Measurements from ENCODE around the gene IFT20. TPM values are rescaled to one million over a fixed set of nuclear protein-coding genes. Genes with fewer than 3 reads are reported as not detected.
A peak's percentile ranks its signal among the peaks of the same experiment; 100 is the strongest.

Gene IFT20
- total and polyA plus RNA-seq, 2 of the 13 experiments (the other 11 are each of a cell fraction or from before 2014, with no cell fraction given), result 28.0 to 37.8 TPM

DNA sequence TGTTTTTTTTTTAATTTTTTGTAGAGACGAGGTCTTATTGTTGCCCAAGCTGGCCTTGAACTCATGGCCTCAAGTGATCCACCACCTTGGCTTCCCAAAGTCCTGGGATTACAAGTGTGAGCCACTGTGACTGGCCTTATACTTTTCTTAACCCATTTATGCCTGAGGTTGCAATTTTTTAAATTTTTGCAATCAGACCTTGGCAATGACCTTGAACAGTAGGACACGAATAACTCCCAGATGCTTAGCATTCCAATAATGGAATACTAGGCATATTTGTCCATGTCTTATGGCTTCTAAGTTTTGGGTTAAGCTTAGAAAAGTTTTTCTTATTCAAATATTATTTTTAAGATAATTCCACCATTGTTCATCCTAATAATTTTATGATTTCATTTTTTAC is 44.6 kb downstream of the IFT20 start (continued):
- 0 out of 2 replicates have a peak, but pooled peaks have one; percentile 7 for TF ChIP-seq NR2F6 (IDR thresholded peaks at IDR 0.05)
- TF ChIP-seq NR2F6 (CRISPR knock-in tag; IDR thresholded peaks at IDR 0.05), result no peak
- no peak for TF ChIP-seq MYNN (CRISPR knock-in tag; IDR thresholded peaks at IDR 0.05; ENCODE audit: low read depth)
- TF ChIP-seq MAF1 (CRISPR knock-in tag; IDR thresholded peaks at IDR 0.05; ENCODE audit: borderline replicate concordance), result no peak
- no peak for TF ChIP-seq TFAP4 (IDR thresholded peaks at IDR 0.05; ENCODE audit: borderline replicate concordance, low read depth)
- TF ChIP-seq, protein P1, sequence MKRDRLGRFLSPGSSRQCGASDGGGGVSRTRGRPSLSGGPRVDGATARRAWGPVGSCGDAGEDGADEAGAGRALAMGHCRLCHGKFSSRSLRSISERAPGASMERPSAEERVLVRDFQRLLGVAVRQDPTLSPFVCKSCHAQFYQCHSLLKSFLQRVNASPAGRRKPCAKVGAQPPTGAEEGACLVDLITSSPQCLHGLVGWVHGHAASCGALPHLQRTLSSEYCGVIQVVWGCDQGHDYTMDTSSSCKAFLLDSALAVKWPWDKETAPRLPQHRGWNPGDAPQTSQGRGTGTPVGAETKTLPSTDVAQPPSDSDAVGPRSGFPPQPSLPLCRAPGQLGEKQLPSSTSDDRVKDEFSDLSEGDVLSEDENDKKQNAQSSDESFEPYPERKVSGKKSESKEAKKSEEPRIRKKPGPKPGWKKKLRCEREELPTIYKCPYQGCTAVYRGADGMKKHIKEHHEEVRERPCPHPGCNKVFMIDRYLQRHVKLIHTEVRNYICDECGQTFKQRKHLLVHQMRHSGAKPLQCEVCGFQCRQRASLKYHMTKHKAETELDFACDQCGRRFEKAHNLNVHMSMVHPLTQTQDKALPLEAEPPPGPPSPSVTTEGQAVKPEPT (CRISPR knock-in tag; IDR thresholded peaks at IDR 0.05; ENCODE audit: low read depth), result no peak
- no peak for TF ChIP-seq ZNF569 (CRISPR knock-in tag; IDR thresholded peaks at IDR 0.05; ENCODE audit: borderline replicate concordance)
- no peak for TF ChIP-seq ATF7-NPFF (CRISPR knock-in tag; IDR thresholded peaks at IDR 0.05; ENCODE audit: low read depth)
- TF ChIP-seq JUNB (CRISPR knock-in tag; IDR thresholded peaks at IDR 0.05; ENCODE audit: borderline replicate concordance), result no peak
- TF ChIP-seq CBX1 (IDR thresholded peaks at IDR 0.05; ENCODE audit: low read depth), result no peak
- TF ChIP-seq RAD21 (CRISPR knock-in tag; IDR thresholded peaks at IDR 0.05), result no peak
- TF ChIP-seq MIER2 (CRISPR knock-in tag; IDR thresholded peaks at IDR 0.05), result no peak
- no peak for TF ChIP-seq REL (CRISPR knock-in tag; conservative IDR thresholded peaks at IDR 0.05)
- TF ChIP-seq MAFG (CRISPR knock-in tag; IDR thresholded peaks at IDR 0.05), result no peak
- peak; percentile 60 to 65; a peak in 3 of 4 replicates for TF ChIP-seq MAFK (conservative IDR thresholded peaks at IDR 0.05 in 1 of 2, IDR thresholded peaks at IDR 0.05 in 1 of 2; ENCODE audit: low read length in 2 of 2)
- no peak for TF ChIP-seq HDAC1 (CRISPR knock-in tag; IDR thresholded peaks at IDR 0.05)
- TF ChIP-seq ZNF274 (CRISPR knock-in tag; IDR thresholded peaks at IDR 0.05), result no peak
- TF ChIP-seq ZBTB20 (CRISPR knock-in tag; IDR thresholded peaks at IDR 0.05; ENCODE audit: borderline replicate concordance, low read depth), result no peak
- TF ChIP-seq THAP7 (CRISPR knock-in tag; IDR thresholded peaks at IDR 0.05), result no peak
- no peak for TF ChIP-seq HNF4G (IDR thresholded peaks at IDR 0.05; ENCODE audit: borderline replicate concordance, low read depth, low read length)
- no peak for TF ChIP-seq HNF4G (CRISPR knock-in tag; IDR thresholded peaks at IDR 0.05; ENCODE audit: borderline replicate concordance, low read depth)
- TF ChIP-seq PLRG1 (conservative IDR thresholded peaks at IDR 0.05), result no peak
- no peak for TF ChIP-seq TSC22D2 (CRISPR knock-in tag; IDR thresholded peaks at IDR 0.05; ENCODE audit: borderline replicate concordance)
- TF ChIP-seq, protein P2, sequence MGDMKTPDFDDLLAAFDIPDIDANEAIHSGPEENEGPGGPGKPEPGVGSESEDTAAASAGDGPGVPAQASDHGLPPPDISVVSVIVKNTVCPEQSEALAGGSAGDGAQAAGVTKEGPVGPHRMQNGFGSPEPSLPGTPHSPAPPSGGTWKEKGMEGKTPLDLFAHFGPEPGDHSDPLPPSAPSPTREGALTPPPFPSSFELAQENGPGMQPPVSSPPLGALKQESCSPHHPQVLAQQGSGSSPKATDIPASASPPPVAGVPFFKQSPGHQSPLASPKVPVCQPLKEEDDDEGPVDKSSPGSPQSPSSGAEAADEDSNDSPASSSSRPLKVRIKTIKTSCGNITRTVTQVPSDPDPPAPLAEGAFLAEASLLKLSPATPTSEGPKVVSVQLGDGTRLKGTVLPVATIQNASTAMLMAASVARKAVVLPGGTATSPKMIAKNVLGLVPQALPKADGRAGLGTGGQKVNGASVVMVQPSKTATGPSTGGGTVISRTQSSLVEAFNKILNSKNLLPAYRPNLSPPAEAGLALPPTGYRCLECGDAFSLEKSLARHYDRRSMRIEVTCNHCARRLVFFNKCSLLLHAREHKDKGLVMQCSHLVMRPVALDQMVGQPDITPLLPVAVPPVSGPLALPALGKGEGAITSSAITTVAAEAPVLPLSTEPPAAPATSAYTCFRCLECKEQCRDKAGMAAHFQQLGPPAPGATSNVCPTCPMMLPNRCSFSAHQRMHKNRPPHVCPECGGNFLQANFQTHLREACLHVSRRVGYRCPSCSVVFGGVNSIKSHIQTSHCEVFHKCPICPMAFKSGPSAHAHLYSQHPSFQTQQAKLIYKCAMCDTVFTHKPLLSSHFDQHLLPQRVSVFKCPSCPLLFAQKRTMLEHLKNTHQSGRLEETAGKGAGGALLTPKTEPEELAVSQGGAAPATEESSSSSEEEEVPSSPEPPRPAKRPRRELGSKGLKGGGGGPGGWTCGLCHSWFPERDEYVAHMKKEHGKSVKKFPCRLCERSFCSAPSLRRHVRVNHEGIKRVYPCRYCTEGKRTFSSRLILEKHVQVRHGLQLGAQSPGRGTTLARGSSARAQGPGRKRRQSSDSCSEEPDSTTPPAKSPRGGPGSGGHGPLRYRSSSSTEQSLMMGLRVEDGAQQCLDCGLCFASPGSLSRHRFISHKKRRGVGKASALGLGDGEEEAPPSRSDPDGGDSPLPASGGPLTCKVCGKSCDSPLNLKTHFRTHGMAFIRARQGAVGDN (CRISPR knock-in tag; IDR thresholded peaks at IDR 0.05), result no peak

Measured in HepG2 (cell line).